Type B pancreatic cell (in vitro differentiated cells): ENCODE measurements around the gene OR4L1. TPM values are rescaled to one million over a fixed set of nuclear protein-coding genes. Genes with fewer than 3 reads are reported as not detected.

ENCODE experiments used
- DNase-seq: peaks from one replicate; pipeline ENCODE4 v3.0.0; 2021; ENCODE audit warnings: mixed read lengths; ENCODE audit not compliant: unreplicated experiment; ENCODE audit errors: extremely low spot score
- H3K27ac Mint-ChIP-seq: 2 replicates; pipeline ENCODE4 v1.8.0; 2021; ENCODE audit warnings: mild to moderate bottlenecking, mixed read lengths
- H3K27me3 Mint-ChIP-seq: 2 replicates; pipeline ENCODE4 v1.8.0; 2021; ENCODE audit warnings: mixed read lengths
- H3K36me3 Mint-ChIP-seq: 2 replicates; pipeline ENCODE4 v1.8.0; 2021; ENCODE audit warnings: mixed read lengths
- H3K4me1 Mint-ChIP-seq: one replicate; pipeline ENCODE4 v1.8.0; 2021; ENCODE audit warnings: mixed read lengths; ENCODE audit not compliant: unreplicated experiment
- H3K4me3 Mint-ChIP-seq: 2 replicates; pipeline ENCODE4 v1.8.0; 2021; ENCODE audit warnings: mild to moderate bottlenecking, mixed read lengths
- H3K9me3 Mint-ChIP-seq: 2 replicates; pipeline ENCODE4 v1.8.0; 2021; ENCODE audit warnings: mixed read lengths
- CTCF ChIP-seq: fragments of 200-600 bp; sonication (generic); conservative IDR thresholded peaks from 2 replicates; pipeline ENCODE4 v1.5.0; 2021; ENCODE audit warnings: antibody characterized with exemption, mild to moderate bottlenecking
- long read RNA-seq: library from polyadenylated mRNA; unstranded; transcript quantifications from one replicate; pipeline ENCODE4 v2.0.0, GENCODE V29; 2020
- total RNA-seq: library from RNA; stranded (reverse); gene quantifications from 2 replicates; pipeline ENCODE4 v1.2.1, GENCODE V29; 2021; ENCODE audit warnings: low replicate concordance

The OR4L1 gene, protein sequence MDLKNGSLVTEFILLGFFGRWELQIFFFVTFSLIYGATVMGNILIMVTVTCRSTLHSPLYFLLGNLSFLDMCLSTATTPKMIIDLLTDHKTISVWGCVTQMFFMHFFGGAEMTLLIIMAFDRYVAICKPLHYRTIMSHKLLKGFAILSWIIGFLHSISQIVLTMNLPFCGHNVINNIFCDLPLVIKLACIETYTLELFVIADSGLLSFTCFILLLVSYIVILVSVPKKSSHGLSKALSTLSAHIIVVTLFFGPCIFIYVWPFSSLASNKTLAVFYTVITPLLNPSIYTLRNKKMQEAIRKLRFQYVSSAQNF
- total RNA-seq: not detected in 2 replicates
- long read RNA-seq: 0 reads

GRCh38 chr14:20059745-20060144 is at the start of gene OR4L1:
Gene OR4L1 (plus strand): TSS chr14:20060045. CDS start chr14:20060045, 0 bp downstream.
- no peak for TF ChIP-seq CTCF
- H3K9me3 Mint-ChIP-seq: peaks cover 5% of the 10 kb centered on the region
- no peak within 1 kb of the TSS for H3K4me3 Mint-ChIP-seq
- no peaks in the 10 kb centered on the region for H3K36me3 Mint-ChIP-seq
- no peaks in the 10 kb centered on the region for H3K27me3 Mint-ChIP-seq
- no peak for DNase-seq
- no peak within 1 kb of the TSS for H3K27ac Mint-ChIP-seq
- no peaks in the 10 kb centered on the region for H3K4me1 Mint-ChIP-seq

- no peaks in the 10 kb centered on the region for H3K27me3 Mint-ChIP-seq
- no peak for TF ChIP-seq CTCF
- no peak within 1 kb of the TSS for H3K27ac Mint-ChIP-seq
- no peak within 1 kb of the TSS for H3K4me3 Mint-ChIP-seq
- H3K9me3 Mint-ChIP-seq: peaks cover 4% of the 10 kb centered on the region
- DNase-seq: no peak
- no peaks in the 10 kb centered on the region for H3K36me3 Mint-ChIP-seq
- no peaks in the 10 kb centered on the region for H3K4me1 Mint-ChIP-seq
Observed at GRCh38 chr14:20019257-20019865, 40.5 kb upstream of the OR4L1 start, which contains the start of gene OR4K14. Gene OR4K14 (minus strand): TSS chr14:20019307. CDS start chr14:20015193, 4,114 bp downstream.

GRCh38 chr14:20031058-20031457 is 28.8 kb upstream of the OR4L1 start:
- Mint-ChIP-seq H3K9me3 (no peaks in the 10 kb centered on the region), H3K27me3 (no peaks in the 10 kb centered on the region), H3K36me3 (no peaks in the 10 kb centered on the region), H3K4me1 (no peaks in the 10 kb centered on the region), H3K4me3 (no peak overlapping the region), H3K27ac (no peak overlapping the region)
- TF ChIP-seq CTCF: no peak
- DNase-seq: no peak

DNA sequence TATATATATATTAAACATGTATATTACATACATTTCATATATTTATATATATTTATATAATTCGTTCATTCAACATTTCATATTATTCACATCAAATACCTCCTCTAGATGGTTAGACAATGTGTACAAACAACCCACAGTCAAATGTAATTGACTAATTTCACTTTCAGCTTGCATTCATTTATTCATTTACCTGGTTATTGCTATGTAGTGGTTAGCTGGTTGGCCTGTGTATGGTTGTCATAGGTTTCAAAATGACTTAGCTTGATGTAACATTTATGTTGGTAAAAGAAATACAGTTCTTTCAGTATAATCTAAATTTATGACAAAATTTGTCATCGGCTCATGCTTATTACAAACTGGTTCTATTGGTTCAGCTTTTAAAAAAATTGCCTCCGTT is 24.4 kb upstream of the OR4L1 start:
- Mint-ChIP-seq H3K27ac (no peak overlapping the region), H3K4me1 (no peaks in the 10 kb centered on the region), H3K27me3 (no peaks in the 10 kb centered on the region), H3K36me3 (no peaks in the 10 kb centered on the region), H3K4me3 (no peak overlapping the region), H3K9me3 (no peaks in the 10 kb centered on the region)
- DNase-seq: no peak
- TF ChIP-seq CTCF: no peak

GRCh38 chr14:20035938-20036337 is 23.9 kb upstream of the OR4L1 start, which contains the start of gene OR4K13:
Gene OR4K13 (minus strand): TSS chr14:20036038. CDS start chr14:20034758, 1,280 bp downstream.
- H3K27ac Mint-ChIP-seq: no peak within 1 kb of the TSS
- no peak for DNase-seq
- H3K36me3 Mint-ChIP-seq: no peaks in the 10 kb centered on the region
- no peaks in the 10 kb centered on the region for H3K4me1 Mint-ChIP-seq
- no peak within 1 kb of the TSS for H3K4me3 Mint-ChIP-seq
- no peaks in the 10 kb centered on the region for H3K27me3 Mint-ChIP-seq
- TF ChIP-seq CTCF: no peak
- no peaks in the 10 kb centered on the region for H3K9me3 Mint-ChIP-seq
